ENCODE data around the gene CDHR4. TPM values are rescaled to one million over a fixed set of nuclear protein-coding genes. Genes with fewer than 3 reads are reported as not detected.
"Not testable (repeated sequence)": the region's sequence is repeated elsewhere in the genome, so short reads cannot be mapped to it uniquely, and the experiment has no call there.

Gene CDHR4
- under 1 TPM; 0.29 to 0.46 TPM for total RNA-seq
- long read RNA-seq, donor 1: 0 reads
- long read RNA-seq, donor 2, partial matches to known transcripts: 0 of 1 reads
- long read RNA-seq, donor 2, other reads (novel, unspliced or antisense): 1 of 1 reads

GRCh38 chr3:49799761-49800160 is at the start of gene CDHR4:
TSS of gene CDHR4 (minus strand) at chr3:49799873. CDS start at chr3:49799812, 61 bp downstream.
- peak; percentile 87 for DNase-seq (ENCODE audit: low spot score)

GRCh38 chr3:49845694-49846093 is 46.0 kb upstream of the CDHR4 start:
- DNase-seq (ENCODE audit: low spot score): no peak
- intact Hi-C loops (cut with DNase I): no loop called here

More at GRCh38 chr3:49799761-49800160, at the start of gene CDHR4:
- intact Hi-C loops (cut with DNase I): loop anchor here in 1 of 2 donors (5.0 kb wide), 1 partner anchor 108 kb away; no protein-coding TSS in a partner anchor

GRCh38 chr3:49844464-49845183 is 45.0 kb upstream of the CDHR4 start:
- intact Hi-C loops (cut with DNase I): loop anchor here in 1 of 2 donors (5.0 kb wide), 1 partner anchor 142 kb away; no protein-coding TSS in a partner anchor
- DNase-seq (ENCODE audit: low spot score): no peak

GRCh38 chr3:49842843-49843517 is 43.3 kb upstream of the CDHR4 start:
- no peak for DNase-seq (ENCODE audit: low spot score)
- intact Hi-C loops (cut with DNase I): loop anchor here in 1 of 2 donors (5.0 kb wide), 1 partner anchor 141 kb away; no protein-coding TSS in a partner anchor

- intact Hi-C loops (cut with DNase I): loop anchor here in 1 of 2 donors (2.0 to 5.0 kb wide), 2 partner anchors 37 to 140 kb away; no protein-coding TSS in a partner anchor
- DNase-seq (ENCODE audit: low spot score): no peak
Measured at GRCh38 chr3:49841806-49842205, 42.1 kb upstream of the CDHR4 start.

GRCh38 chr3:49841126-49841696 is 41.5 kb upstream of the CDHR4 start:
- intact Hi-C loops (cut with DNase I): loop anchor here in 1 of 2 donors (2.0 to 5.0 kb wide), 2 partner anchors 36 to 139 kb away; no protein-coding TSS in a partner anchor
- no peak for DNase-seq (ENCODE audit: low spot score)

GRCh38 chr3:49840388-49840787 is 40.7 kb upstream of the CDHR4 start:
- intact Hi-C loops (cut with DNase I): loop anchor here in 1 of 2 donors (2.0 to 5.0 kb wide), 2 partner anchors 36 to 138 kb away; no protein-coding TSS in a partner anchor
- no peak for DNase-seq (ENCODE audit: low spot score)

- intact Hi-C loops (cut with DNase I): loop anchor here in 1 of 2 donors (2.0 kb wide), 1 partner anchor 32 kb away; no protein-coding TSS in a partner anchor
Measured at GRCh38 chr3:49839193-49839809, 39.6 kb upstream of the CDHR4 start.

GRCh38 chr3:49831341-49831740 is 31.7 kb upstream of the CDHR4 start:
- DNase-seq (ENCODE audit: low spot score): no peak

More at GRCh38 chr3:49839193-49839809, 39.6 kb upstream of the CDHR4 start:
- peak; percentile 94 for DNase-seq (ENCODE audit: low spot score)

GRCh38 chr3:49826016-49826415 is 26.3 kb upstream of the CDHR4 start:
- no peak for DNase-seq (ENCODE audit: low spot score)
- intact Hi-C loops (cut with DNase I): no loop called here

More at GRCh38 chr3:49831341-49831740, 31.7 kb upstream of the CDHR4 start:
- intact Hi-C loops (cut with DNase I): no loop called here

- DNase-seq (ENCODE audit: low spot score); intact Hi-C loops (cut with DNase I): not testable (repeated sequence)
Measured at GRCh38 chr3:49823131-49823530, 23.5 kb upstream of the CDHR4 start.

- intact Hi-C loops (cut with DNase I): loop anchor here in 1 of 2 donors (10.0 kb wide), 1 partner anchor 1919 kb away; no protein-coding TSS in a partner anchor
- no peak for DNase-seq (ENCODE audit: low spot score)
Measured at GRCh38 chr3:49813497-49814174, 14.0 kb upstream of the CDHR4 start, which contains the start of gene UBA7. TSS of gene UBA7 (minus strand) at chr3:49813953. CDS start at chr3:49813787, 166 bp downstream.

- intact Hi-C loops (cut with DNase I): loop anchor here in 1 of 2 donors (10.0 kb wide), 1 partner anchor 1918 kb away; no protein-coding TSS in a partner anchor
- no peak for DNase-seq (ENCODE audit: low spot score)
Measured at GRCh38 chr3:49812916-49813496, 13.3 kb upstream of the CDHR4 start.

- DNase-seq (ENCODE audit: low spot score): no peak
- intact Hi-C loops (cut with DNase I): loop anchor here in 1 of 2 donors (2.0 kb wide), 1 partner anchor 31 kb away; no protein-coding TSS in a partner anchor
Measured at GRCh38 chr3:49807431-49808114, 7.9 kb upstream of the CDHR4 start.

GRCh38 chr3:49806850-49807249 is 7.2 kb upstream of the CDHR4 start:
- intact Hi-C loops (cut with DNase I): loop anchor here in 1 of 2 donors (2.0 kb wide), 1 partner anchor 32 kb away; no protein-coding TSS in a partner anchor
- DNase-seq (ENCODE audit: low spot score): no peak

GRCh38 chr3:49805897-49806701 is 6.4 kb upstream of the CDHR4 start:
- no peak for DNase-seq (ENCODE audit: low spot score)
- intact Hi-C loops (cut with DNase I): loop anchor here (2.0 kb wide), 2 partner anchors 33 to 35 kb away; no protein-coding TSS in a partner anchor
